ENCODE data around the gene GABRD.

GABRD gene

GRCh38 chr1:2070800-2071530 lies 51.8 kb downstream of the GABRD start:
- no peak for TF ChIP-seq CTCF (IDR thresholded peaks at IDR 0.05; ENCODE audit: insufficient read depth, low read depth, low read length, missing control alignments)
- DNase-seq (ENCODE audit: low read depth), result no peak
- no peak overlapping the region for H3K4me3 ChIP-seq (ENCODE audit: low read length)

GRCh38 chr1:2072109-2072806 lies 53.1 kb downstream of the GABRD start:
- no peak for TF ChIP-seq CTCF (IDR thresholded peaks at IDR 0.05; ENCODE audit: insufficient read depth, low read depth, low read length, missing control alignments)
- H3K4me3 ChIP-seq (ENCODE audit: low read length), result no peak overlapping the region
- no peak for DNase-seq (ENCODE audit: low read depth)

- H3K4me3 ChIP-seq (ENCODE audit: low read length), result no peak overlapping the region
- no peak for TF ChIP-seq CTCF (IDR thresholded peaks at IDR 0.05; ENCODE audit: insufficient read depth, low read depth, low read length, missing control alignments)
- no peak for DNase-seq (ENCODE audit: low read depth)
These were observed 53.7 kb downstream of the GABRD start for GRCh38 chr1:2072891-2073290.

GRCh38 chr1:2073382-2074230 lies 54.5 kb downstream of the GABRD start:
- DNase-seq (ENCODE audit: low read depth), result no peak
- TF ChIP-seq CTCF (IDR thresholded peaks at IDR 0.05; ENCODE audit: insufficient read depth, low read depth, low read length, missing control alignments), result no peak
- no peak overlapping the region for H3K4me3 ChIP-seq (ENCODE audit: low read length)

GRCh38 chr1:2074396-2074795 lies 55.3 kb downstream of the GABRD start:
- TF ChIP-seq CTCF (IDR thresholded peaks at IDR 0.05; ENCODE audit: insufficient read depth, low read depth, low read length, missing control alignments), result no peak
- H3K4me3 ChIP-seq (ENCODE audit: low read length), result no peak overlapping the region
- DNase-seq (ENCODE audit: low read depth), result no peak

GRCh38 chr1:2074944-2075740 lies 56.0 kb downstream of the GABRD start:
- no peak for DNase-seq (ENCODE audit: low read depth)
- no peak for TF ChIP-seq CTCF (IDR thresholded peaks at IDR 0.05; ENCODE audit: insufficient read depth, low read depth, low read length, missing control alignments)
- no peak overlapping the region for H3K4me3 ChIP-seq (ENCODE audit: low read length)

Data from epithelial cell of esophagus (primary cell).